A549 treated with DMSO at 1 μM for 4 hours (cell line): ENCODE data around the gene NEUROD1. TPM values are rescaled to one million over a fixed set of nuclear protein-coding genes. Genes with fewer than 3 reads are reported as not detected.

ENCODE experiments used
- total RNA-seq: library from RNA; stranded (reverse); fragments of 200-300 nt; extraction: Qiagen RNA extraction; gene quantifications from 5 replicates; pipeline ENCODE4 v1.2.3, GENCODE V29; 2022; ENCODE audit warnings: low read depth

NEUROD1 gene
- not detected in 5 replicates for total RNA-seq

DNA sequence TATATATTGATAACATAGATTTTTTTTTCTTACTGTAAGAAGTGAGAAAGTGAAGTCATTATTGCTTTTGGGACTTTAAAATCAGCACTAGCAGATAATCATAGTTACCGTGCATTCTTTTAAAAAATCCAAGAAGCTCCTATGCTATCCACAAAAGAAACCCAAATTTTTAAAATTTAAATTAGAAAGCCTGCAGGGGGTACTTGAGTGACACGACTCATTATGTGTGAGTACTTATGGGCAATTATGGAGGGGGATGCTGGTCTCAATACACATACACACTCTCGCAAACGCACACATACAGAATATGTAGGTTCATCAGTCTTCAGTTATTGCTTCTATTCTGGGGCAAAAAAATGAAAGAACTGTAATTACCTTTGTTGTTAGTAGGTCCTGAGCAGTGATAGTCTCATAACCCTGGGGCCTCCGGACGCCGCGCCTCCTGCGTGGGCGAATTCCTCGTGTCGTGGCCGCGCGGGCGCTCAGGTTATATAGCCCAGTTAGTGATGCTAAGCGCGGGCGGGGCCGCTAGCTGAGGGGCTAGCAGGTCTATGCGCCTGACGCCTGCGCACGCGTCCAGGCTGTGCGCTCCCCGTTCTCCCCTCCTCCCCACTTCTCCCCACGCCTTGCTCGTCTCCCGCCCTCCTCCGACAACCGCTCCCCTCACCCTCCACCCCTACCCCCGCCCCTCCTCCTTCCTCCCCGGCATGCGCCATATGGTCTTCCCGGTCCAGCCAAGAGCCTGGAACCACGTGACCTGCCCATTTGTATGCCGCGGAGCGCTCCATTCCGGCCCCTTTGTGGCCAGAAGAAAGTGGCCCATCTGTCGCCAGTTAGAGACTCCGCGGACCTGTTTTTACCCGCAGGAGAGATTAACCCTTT is at the start of gene NEUROD1:
Gene NEUROD1 (minus strand): TSS at position 463 of the 882 bp plus-strand sequence. CDS start 1,657 bp downstream, outside the sequence.

DNA sequence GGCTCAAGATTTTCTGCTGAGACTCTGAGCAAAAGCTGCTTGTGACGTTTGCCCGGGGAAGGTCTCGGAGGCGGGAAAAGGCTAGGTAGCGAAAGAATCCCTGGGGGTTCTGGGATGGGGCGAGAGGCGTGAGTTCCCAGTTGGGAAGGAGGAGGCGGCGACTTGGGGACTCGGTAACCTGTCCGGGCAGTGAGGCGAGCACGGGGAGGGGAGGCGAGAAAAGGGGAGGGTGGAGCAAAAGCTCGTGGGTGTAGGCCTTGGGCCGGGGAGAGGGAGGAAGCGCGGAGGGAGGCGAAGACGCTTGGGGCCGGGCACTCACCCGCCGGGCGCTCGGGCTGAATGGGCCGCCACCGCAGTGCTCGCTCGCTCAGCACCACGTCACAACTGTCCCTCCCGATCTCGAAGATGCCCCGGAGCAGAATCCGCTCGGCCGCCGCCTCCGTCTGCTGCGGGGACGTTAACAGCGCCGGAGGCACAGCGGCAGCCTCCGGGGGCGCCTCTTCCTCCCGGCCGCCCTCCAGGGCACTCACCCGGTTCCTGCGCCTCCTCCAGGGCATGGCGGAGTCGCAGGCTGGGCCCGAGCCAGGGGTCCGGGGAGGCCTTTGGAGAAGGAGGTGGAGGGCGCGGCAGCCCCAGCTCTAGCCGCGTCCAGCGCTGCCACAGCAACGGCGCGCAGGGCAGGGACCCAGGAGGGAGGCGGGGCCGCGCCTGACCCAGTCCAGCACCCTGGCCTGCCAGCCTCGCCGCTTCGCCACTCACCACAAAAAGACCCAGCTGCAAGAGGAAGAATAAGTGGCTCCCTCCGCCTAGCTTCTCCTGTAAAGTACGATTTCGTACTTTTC is 23.6 kb downstream of the NEUROD1 start, which contains the start of gene CERKL:
Gene CERKL (minus strand): TSS at position 656 of the 842 bp plus-strand sequence. CDS start 99 bp downstream, at position 557.

Other genes with a start within 250 kb of the NEUROD1 start
- gene ITGA4, start 223.1 kb downstream of the NEUROD1 start, total RNA-seq = 1.3 to 3.1 TPM (median 2.1 TPM) in 5 replicates
- gene CERKL, start 23.4 kb downstream of the NEUROD1 start, total RNA-seq = 0.30 to 0.40 TPM (median 0.34 TPM) in 5 replicates
- gene ITPRID2, start 211.2 kb upstream of the NEUROD1 start, total RNA-seq = 60.4 to 83.5 TPM (median 76.1 TPM) in 5 replicates